OCI-LY3 (cell line): ENCODE results near the gene NAA20.

ENCODE experiments used
- H2AFZ ChIP-seq: fragments of 200-600, 300-600 bp; shearing (Covaris generic); 2 replicates; pipeline ENCODE4 v1.6.0; 2014; ENCODE audit warnings: antibody characterized with exemption, low read depth, low read length
- H3K27ac ChIP-seq: fragments of 200-600, 300-600 bp; sonication (generic); 2 replicates; pipeline ENCODE4 v1.5.1; 2014; ENCODE audit warnings: mild to moderate bottlenecking, low read length, moderate library complexity, mixed read lengths
- H3K27me3 ChIP-seq: fragments of 200-600, 300-600 bp; sonication (generic); 2 replicates; pipeline ENCODE4 v1.6.1; 2014; ENCODE audit warnings: low read depth, low read length, mixed read lengths
- H3K36me3 ChIP-seq: fragments of 200-600, 300-600 bp; sonication (generic); replicated peaks from 2 replicates; pipeline ENCODE3; 2014; ENCODE audit warnings: low read depth, low read length, mixed read lengths
- H3K4me1 ChIP-seq: fragments of 300-600, 200-600 bp; sonication (generic); 2 replicates; pipeline ENCODE4 v1.6.1; 2014; ENCODE audit warnings: low read length, mixed read lengths
- H3K4me2 ChIP-seq: fragments of 200-600, 300-600 bp; sonication (generic); 2 replicates; pipeline ENCODE4 v1.6.1; 2014; ENCODE audit warnings: low read length, mixed read lengths
- H3K4me3 ChIP-seq: fragments of 300-600, 200-600 bp; sonication (generic); 2 replicates; pipeline ENCODE4 v1.5.1; 2014; ENCODE audit warnings: antibody characterized with exemption, mild to moderate bottlenecking, low read length, moderate library complexity
- H3K79me2 ChIP-seq: fragments of 300-600, 200-600 bp; shearing (Covaris generic); 2 replicates; pipeline ENCODE4 v1.6.1; 2014; ENCODE audit warnings: mild to moderate bottlenecking, low read length, mixed read lengths
- H3K9ac ChIP-seq: fragments of 300-600, 200-600 bp; shearing (Covaris generic); 2 replicates; pipeline ENCODE4 v1.6.0; 2014; ENCODE audit warnings: mild to moderate bottlenecking, low read length, moderate library complexity
- H3K9me3 ChIP-seq: fragments of 200-600, 300-600 bp; shearing (Covaris generic); 2 replicates; pipeline ENCODE4 v1.6.1; 2014; ENCODE audit warnings: low read length, mixed read lengths; ENCODE audit not compliant: insufficient read depth
- H4K20me1 ChIP-seq: fragments of 200-600, 300-600 bp; sonication (generic); 2 replicates; pipeline ENCODE4 v1.6.1; 2016; ENCODE audit warnings: low read length, mixed read lengths; ENCODE audit not compliant: insufficient read depth
- EZH2phosphoT487 ChIP-seq: fragments of 200-600 bp; shearing (Covaris generic); IDR thresholded peaks from 2 replicates; pipeline ENCODE4 v1.6.1; 2018; ENCODE audit warnings: antibody characterized with exemption, mixed run types, low read depth
- TF ChIP-seq, protein P1 (sequence below): fragments of 200-600, 300-600 bp; sonication (generic); IDR thresholded peaks from 2 replicates; pipeline ENCODE4 v1.5.1; 2014; ENCODE audit warnings: antibody characterized with exemption, low read length, low read depth

NAA20 gene

DNA sequence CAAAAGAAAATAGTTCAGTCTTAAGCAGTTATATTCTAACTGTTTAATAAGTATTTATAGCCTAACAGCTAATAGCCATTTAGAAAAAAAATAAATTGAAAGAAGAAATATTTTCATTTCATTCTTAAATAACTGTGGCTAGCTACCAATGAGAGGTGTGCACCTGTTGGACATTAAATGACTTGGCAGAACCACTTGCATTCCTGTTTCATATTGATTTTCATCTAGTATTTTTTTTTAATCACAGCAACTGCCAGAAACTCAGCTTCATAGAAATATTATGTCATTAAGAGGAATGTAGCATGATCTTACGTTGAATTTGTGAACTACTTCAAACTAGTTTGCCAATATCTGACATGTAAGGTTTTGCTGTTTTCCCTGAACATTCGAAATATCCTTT lies 10.1 kb downstream of the NAA20 start:
- H3K9me3 ChIP-seq: no peaks in the 10 kb centered on the region
- no peak overlapping the region for H3K4me2 ChIP-seq
- peaks cover 14% of the 10 kb centered on the region; the same call in 1 of the 2 replicates for H4K20me1 ChIP-seq
- H2AFZ ChIP-seq: no peak overlapping the region
- H3K4me1 ChIP-seq: peaks cover 6% of the 10 kb centered on the region
- H3K27me3 ChIP-seq: no peaks in the 10 kb centered on the region
- no peak overlapping the region for H3K27ac ChIP-seq
- TF ChIP-seq, protein P1, sequence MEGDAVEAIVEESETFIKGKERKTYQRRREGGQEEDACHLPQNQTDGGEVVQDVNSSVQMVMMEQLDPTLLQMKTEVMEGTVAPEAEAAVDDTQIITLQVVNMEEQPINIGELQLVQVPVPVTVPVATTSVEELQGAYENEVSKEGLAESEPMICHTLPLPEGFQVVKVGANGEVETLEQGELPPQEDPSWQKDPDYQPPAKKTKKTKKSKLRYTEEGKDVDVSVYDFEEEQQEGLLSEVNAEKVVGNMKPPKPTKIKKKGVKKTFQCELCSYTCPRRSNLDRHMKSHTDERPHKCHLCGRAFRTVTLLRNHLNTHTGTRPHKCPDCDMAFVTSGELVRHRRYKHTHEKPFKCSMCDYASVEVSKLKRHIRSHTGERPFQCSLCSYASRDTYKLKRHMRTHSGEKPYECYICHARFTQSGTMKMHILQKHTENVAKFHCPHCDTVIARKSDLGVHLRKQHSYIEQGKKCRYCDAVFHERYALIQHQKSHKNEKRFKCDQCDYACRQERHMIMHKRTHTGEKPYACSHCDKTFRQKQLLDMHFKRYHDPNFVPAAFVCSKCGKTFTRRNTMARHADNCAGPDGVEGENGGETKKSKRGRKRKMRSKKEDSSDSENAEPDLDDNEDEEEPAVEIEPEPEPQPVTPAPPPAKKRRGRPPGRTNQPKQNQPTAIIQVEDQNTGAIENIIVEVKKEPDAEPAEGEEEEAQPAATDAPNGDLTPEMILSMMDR: no peak
- no peak for TF ChIP-seq EZH2phosphoT487
- peaks cover 33% of the 10 kb centered on the region for H3K36me3 ChIP-seq
- peaks cover 54% of the 10 kb centered on the region for H3K79me2 ChIP-seq
- H3K9ac ChIP-seq: no peak overlapping the region
- H3K4me3 ChIP-seq: no peak overlapping the region

DNA sequence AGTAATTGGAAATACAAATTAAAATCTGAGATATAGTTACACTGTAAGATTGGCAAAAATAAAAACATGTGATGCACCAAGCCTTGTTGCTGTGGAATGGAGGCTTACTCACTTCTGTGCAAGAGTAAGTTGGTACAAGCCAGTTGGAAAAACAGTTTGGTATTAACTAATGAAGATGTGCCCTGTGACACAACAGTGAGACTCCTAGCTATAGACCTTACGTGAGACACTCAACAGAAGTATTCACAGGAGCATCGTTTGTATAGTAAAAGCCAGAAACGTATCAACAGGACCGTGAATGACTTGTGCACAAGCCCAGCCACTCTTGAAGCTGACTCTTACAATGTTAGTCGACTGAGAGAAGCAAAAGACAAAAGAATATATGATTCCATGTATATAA lies 14.6 kb downstream of the NAA20 start:
- peaks cover 9% of the 10 kb centered on the region for H3K79me2 ChIP-seq
- H3K9me3 ChIP-seq: no peaks in the 10 kb centered on the region
- no peak overlapping the region for H3K27ac ChIP-seq
- H3K9ac ChIP-seq: no peak overlapping the region
- H4K20me1 ChIP-seq: no peaks in the 10 kb centered on the region
- H3K4me1 ChIP-seq: no peaks in the 10 kb centered on the region
- H2AFZ ChIP-seq: no peak overlapping the region
- H3K36me3 ChIP-seq: peaks cover 60% of the 10 kb centered on the region
- H3K4me3 ChIP-seq: no peak overlapping the region
- TF ChIP-seq, protein P1: no peak
- TF ChIP-seq EZH2phosphoT487: no peak
- no peaks in the 10 kb centered on the region for H3K27me3 ChIP-seq
- H3K4me2 ChIP-seq: no peak overlapping the region

DNA sequence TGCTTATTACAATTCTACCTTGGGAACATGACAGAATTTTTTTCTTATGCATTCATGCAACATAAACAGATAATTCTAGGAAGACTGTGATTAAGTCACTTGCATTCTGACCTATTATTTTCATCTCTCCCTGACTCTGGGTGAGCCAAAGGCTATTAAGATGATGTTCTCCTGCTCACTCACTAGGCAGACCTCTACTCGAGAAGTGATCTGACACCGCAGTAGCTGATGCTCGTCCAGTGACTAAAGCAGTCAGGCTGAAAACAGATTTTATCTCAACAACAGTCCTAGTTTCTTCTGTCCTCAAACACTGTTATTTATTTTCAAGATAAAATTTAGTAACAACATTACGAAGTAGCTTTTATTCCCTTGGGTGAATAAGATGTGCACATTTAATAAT lies 17.3 kb downstream of the NAA20 start:
- Histone ChIP-seq H3K79me2 (no peaks in the 10 kb centered on the region; the same call in 1 of the 2 replicates), H3K4me2 (no peak overlapping the region), H2AFZ (no peak overlapping the region), H3K9me3 (no peaks in the 10 kb centered on the region), H4K20me1 (no peaks in the 10 kb centered on the region), H3K9ac (no peak overlapping the region), H3K4me1 (no peaks in the 10 kb centered on the region), H3K27me3 (no peaks in the 10 kb centered on the region), H3K27ac (no peak overlapping the region), H3K36me3 (peaks cover 80% of the 10 kb centered on the region), H3K4me3 (no peak overlapping the region)
- TF ChIP-seq, protein P1: no peak
- no peak for TF ChIP-seq EZH2phosphoT487

DNA sequence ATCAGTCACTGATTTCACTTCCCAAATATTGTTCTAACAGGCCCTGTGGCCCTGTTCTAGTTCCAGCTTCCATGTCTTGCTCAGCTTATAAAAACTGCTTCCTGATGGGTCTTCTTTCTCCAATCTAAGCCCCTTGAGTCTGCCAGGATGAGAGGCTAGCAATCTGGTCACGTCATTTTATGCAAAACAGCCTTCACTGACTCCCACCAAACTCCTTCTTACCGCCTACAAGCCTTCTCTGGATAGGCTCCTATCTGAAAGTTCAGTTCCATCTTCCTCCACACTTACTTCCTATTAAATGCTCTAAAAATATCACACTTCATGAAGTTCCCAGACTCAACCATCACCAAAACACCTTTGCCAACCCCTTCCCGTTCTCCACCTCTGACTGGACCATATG lies 19.6 kb downstream of the NAA20 start:
- no peak overlapping the region for H3K4me2 ChIP-seq
- H3K4me3 ChIP-seq: no peak overlapping the region
- no peaks in the 10 kb centered on the region for H3K27me3 ChIP-seq
- H3K79me2 ChIP-seq: no peaks in the 10 kb centered on the region
- no peaks in the 10 kb centered on the region for H3K9me3 ChIP-seq
- TF ChIP-seq, protein P1: no peak
- no peak for TF ChIP-seq EZH2phosphoT487
- no peak overlapping the region for H2AFZ ChIP-seq
- H4K20me1 ChIP-seq: no peaks in the 10 kb centered on the region
- H3K27ac ChIP-seq: no peak overlapping the region
- H3K9ac ChIP-seq: no peak overlapping the region
- H3K4me1 ChIP-seq: no peaks in the 10 kb centered on the region
- peaks cover 88% of the 10 kb centered on the region for H3K36me3 ChIP-seq
